ENCODE measurements around the gene TEX11. TPM values are rescaled to one million over a fixed set of nuclear protein-coding genes. Genes with fewer than 3 reads are reported as not detected.

The TEX11 gene
- polyA plus RNA-seq (2011; rRNA removed) (not detected in 2 replicates), polyA minus RNA-seq (2011; rRNA and poly(A)+ RNA removed) (not detected in 2 replicates)

DNA sequence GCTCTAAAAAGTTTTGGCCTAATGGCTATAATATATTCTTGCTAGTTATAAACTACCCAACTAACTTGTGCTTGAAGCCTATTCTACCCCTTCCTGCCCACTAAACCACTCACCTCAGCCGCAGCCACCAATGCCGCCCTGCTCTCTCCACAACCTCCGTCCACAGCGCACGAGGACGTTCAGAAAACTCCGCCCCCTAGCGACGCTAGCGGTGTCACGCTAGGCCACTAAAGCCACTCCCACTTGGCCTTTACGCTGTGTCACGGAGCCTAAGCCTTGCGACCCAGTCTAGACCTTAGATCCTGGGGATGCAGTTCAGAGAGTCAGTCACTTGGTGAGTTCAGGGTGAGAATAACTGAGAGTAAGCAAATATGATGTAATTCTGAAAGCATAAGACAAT, at the start of gene TEX11:
Gene TEX11, minus strand, starts transcription at position 171 of the 400 bp plus-strand sequence. CDS start 922 bp downstream, outside the sequence.
- H3K27me3 ChIP-seq (ENCODE audit: control insufficient read depth, insufficient read depth, low read length): no peaks in the 10 kb centered on the region
- H3K4me3 ChIP-seq (ENCODE audit: low read depth, low read length): no peak within 1 kb of the TSS
- DNase-seq (ENCODE audit: low read depth, low spot score): no peak
- no peaks in the 10 kb centered on the region; the same call in 1 of the 2 replicates for H3K9me3 ChIP-seq (ENCODE audit: control insufficient read depth, insufficient read depth, low read length)
- POLR2A ChIA-PET: no interaction called here
- TF ChIP-seq, protein P1, sequence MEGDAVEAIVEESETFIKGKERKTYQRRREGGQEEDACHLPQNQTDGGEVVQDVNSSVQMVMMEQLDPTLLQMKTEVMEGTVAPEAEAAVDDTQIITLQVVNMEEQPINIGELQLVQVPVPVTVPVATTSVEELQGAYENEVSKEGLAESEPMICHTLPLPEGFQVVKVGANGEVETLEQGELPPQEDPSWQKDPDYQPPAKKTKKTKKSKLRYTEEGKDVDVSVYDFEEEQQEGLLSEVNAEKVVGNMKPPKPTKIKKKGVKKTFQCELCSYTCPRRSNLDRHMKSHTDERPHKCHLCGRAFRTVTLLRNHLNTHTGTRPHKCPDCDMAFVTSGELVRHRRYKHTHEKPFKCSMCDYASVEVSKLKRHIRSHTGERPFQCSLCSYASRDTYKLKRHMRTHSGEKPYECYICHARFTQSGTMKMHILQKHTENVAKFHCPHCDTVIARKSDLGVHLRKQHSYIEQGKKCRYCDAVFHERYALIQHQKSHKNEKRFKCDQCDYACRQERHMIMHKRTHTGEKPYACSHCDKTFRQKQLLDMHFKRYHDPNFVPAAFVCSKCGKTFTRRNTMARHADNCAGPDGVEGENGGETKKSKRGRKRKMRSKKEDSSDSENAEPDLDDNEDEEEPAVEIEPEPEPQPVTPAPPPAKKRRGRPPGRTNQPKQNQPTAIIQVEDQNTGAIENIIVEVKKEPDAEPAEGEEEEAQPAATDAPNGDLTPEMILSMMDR (IDR thresholded peaks at IDR 0.05; ENCODE audit: low read depth, low read length): no peak
- CTCF ChIA-PET: no interaction called here
- no peak within 1 kb of the TSS for H3K27ac ChIP-seq (ENCODE audit: low read depth, low read length)

DNA sequence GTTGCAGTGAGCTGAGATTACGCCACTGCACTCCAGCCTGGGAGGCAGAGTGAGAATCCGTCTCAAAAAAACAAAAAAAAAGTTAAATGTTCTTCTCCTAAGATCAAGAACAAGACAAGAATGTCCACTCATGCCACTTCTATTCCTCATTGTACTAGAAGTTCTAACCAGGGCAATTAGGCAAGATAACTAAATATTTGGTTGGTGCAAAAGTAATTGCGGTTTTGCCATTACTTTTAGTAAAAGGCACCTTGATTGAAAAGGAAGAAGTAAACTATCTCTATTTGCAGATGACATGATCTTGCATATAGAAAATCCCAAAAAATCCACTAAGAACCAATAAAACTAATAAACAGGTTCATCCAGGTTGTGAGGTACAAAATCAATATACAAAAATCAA, 46.4 kb upstream of the TEX11 start:
- ChIA-PET POLR2A (no interaction called here), CTCF (no interaction called here)
- Histone ChIP-seq H3K4me3 (ENCODE audit: low read depth, low read length) (no peak overlapping the region), H3K27ac (ENCODE audit: low read depth, low read length) (no peak overlapping the region), H3K27me3 (ENCODE audit: control insufficient read depth, insufficient read depth, low read length) (no peaks in the 10 kb centered on the region), H3K9me3 (ENCODE audit: control insufficient read depth, insufficient read depth, low read length) (no peaks in the 10 kb centered on the region)
- no peak for DNase-seq (ENCODE audit: low read depth, low spot score)
- TF ChIP-seq, protein P1 (IDR thresholded peaks at IDR 0.05; ENCODE audit: low read depth, low read length): no peak

DNA sequence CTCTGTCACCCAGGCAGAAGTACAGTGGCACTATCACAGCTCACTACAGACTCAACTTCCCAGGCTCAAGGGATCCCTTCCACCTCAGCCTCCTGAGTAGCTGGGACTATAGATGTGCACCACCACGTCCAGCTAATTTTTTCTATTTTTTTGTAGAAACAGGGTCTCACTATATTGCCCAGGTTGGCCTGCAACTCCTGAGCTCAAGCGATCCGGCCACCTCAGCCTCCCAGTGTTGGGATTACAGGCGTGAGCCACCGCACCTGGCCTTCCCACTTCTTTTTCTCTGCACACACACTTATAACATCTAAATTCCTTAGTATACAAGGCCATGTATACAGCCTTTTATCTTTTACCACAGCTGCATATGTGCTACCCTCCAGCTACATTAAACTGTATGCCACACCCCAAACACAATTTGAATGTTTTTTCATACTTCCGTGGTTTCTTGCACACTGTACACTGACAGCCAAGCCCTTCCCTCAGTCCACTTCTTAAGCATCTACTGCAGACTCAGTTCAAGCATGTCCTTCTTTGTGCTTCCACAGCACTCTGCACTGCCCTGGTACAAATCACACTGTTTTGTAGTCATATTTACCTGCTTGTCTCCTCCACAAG, 15.9 kb upstream of the TEX11 start:
- no peak for DNase-seq (ENCODE audit: low read depth, low spot score)
- Histone ChIP-seq H3K4me3 (ENCODE audit: low read depth, low read length) (no peak overlapping the region), H3K27ac (ENCODE audit: low read depth, low read length) (no peak overlapping the region), H3K9me3 (ENCODE audit: control insufficient read depth, insufficient read depth, low read length) (no peaks in the 10 kb centered on the region), H3K27me3 (ENCODE audit: control insufficient read depth, insufficient read depth, low read length) (no peaks in the 10 kb centered on the region)
- TF ChIP-seq, protein P1 (IDR thresholded peaks at IDR 0.05; ENCODE audit: low read depth, low read length): no peak
- POLR2A ChIA-PET: no interaction called here
- CTCF ChIA-PET: no interaction called here

DNA sequence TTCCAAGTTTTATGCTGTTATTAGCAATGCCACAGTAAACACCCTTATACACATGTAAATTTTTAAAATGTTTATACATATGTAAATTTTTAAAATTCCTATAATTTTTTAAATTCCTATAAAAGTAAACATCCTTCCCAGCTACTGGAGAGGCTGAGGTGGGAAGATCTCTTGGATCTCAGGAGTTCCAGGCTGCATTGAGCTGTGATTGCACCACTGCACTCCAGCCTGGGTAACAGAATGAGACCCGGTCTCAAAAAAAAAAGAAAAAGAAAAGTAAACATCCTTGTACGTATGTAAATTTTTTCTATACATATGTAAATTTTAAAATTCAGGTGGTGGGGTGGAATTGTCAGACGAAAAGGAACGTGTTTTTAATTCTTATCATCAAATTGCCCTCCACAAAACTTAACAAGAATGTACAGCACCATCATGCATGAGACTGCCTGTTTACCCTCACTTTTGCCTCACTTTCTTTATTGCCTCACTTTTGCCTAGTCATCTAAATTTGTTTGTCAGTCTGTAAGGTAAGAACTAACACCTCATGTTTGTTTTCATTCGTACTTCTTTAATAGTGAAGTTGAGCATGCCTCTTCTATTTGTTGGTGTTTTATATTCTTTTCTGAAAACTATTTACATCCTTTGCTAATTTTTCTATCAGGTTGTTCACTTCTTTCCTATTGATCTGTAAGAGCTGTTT, 14.4 kb upstream of the TEX11 start:
- ChIA-PET POLR2A (no interaction called here), CTCF (no interaction called here)
- no peak for DNase-seq (ENCODE audit: low read depth, low spot score)
- Histone ChIP-seq H3K4me3 (ENCODE audit: low read depth, low read length) (no peak overlapping the region), H3K27ac (ENCODE audit: low read depth, low read length) (no peak overlapping the region), H3K9me3 (ENCODE audit: control insufficient read depth, insufficient read depth, low read length) (no peaks in the 10 kb centered on the region), H3K27me3 (ENCODE audit: control insufficient read depth, insufficient read depth, low read length) (no peaks in the 10 kb centered on the region)
- TF ChIP-seq, protein P1 (IDR thresholded peaks at IDR 0.05; ENCODE audit: low read depth, low read length): no peak

DNA sequence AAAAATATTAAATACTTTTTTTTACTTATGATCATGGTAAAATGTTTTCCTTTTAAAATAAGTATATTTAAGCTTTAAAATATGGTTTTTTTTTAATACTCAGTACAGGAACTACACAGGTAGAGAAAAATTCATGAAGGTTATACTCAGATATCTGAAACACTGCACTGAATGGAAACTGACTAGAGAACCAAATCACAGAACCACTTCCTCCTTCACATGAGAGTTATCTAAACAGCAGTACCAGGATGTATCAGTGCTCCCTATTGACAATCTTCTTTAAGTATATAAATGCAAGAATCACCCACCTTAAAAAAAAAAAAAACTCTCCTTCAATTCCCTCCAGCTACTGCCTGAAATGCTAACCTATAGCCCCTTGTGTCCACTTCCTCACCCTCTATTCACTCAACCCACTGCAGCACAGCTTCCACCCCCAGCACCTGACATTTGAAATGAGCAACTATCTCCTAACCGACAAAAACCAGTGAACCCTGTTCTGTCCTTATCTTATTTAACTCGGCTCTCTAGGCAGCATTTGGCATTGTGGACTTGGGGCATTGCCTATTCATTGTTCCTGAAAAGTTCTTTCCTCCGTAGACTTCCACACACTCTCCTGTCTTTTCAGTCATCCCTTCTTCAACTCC, 13.3 kb upstream of the TEX11 start:
- H3K27me3 ChIP-seq (ENCODE audit: control insufficient read depth, insufficient read depth, low read length): no peaks in the 10 kb centered on the region
- ChIA-PET CTCF (no interaction called here), POLR2A (no interaction called here)
- no peak for DNase-seq (ENCODE audit: low read depth, low spot score)
- TF ChIP-seq, protein P1 (IDR thresholded peaks at IDR 0.05; ENCODE audit: low read depth, low read length): no peak
- no peak overlapping the region for H3K27ac ChIP-seq (ENCODE audit: low read depth, low read length)
- no peaks in the 10 kb centered on the region for H3K9me3 ChIP-seq (ENCODE audit: control insufficient read depth, insufficient read depth, low read length)
- H3K4me3 ChIP-seq (ENCODE audit: low read depth, low read length): no peak overlapping the region

Data from AG04450 (cell line).